HCT116 (cell line): ENCODE data around the gene SCGN.

Experiments
- CTCF ChIP-seq, 3 experiments: fragments of 200-600 bp in 1 of 3; sonication (generic) in 1 of 3; IDR thresholded peaks in 2 of 3; conservative IDR thresholded peaks in 1 of 3; 2 replicates each; pipeline ENCODE4 v1.5.1; 2012 to 2017; ENCODE audit warnings: low read depth in 2 of 3, low read length in 2 of 3, antibody characterized with exemption in 1 of 3, borderline replicate concordance in 1 of 3, control low read depth in 1 of 3, mild to moderate bottlenecking in 1 of 3, mixed read lengths in 1 of 3, mixed run types in 1 of 3, moderate library complexity in 1 of 3; ENCODE audit not compliant: insufficient read depth in 1 of 3
- EZH2 ChIP-seq: fragments of 200-600 bp; sonication (generic); IDR thresholded peaks from 2 replicates; pipeline ENCODE4 v1.6.1; 2017; ENCODE audit warnings: antibody characterized with exemption, mixed run types
- POLR2A ChIP-seq: IDR thresholded peaks from 2 replicates; pipeline ENCODE4 v1.7.0; 2011; ENCODE audit warnings: borderline replicate concordance; ENCODE audit not compliant: insufficient read depth, insufficient read length; ENCODE audit errors: extremely low read depth
- POLR2AphosphoS5 ChIP-seq: IDR thresholded peaks from 2 replicates; pipeline ENCODE4 v1.6.1; 2011; ENCODE audit warnings: mild to moderate bottlenecking, low read depth, low read length, moderate library complexity
- SP1 ChIP-seq: IDR thresholded peaks from 2 replicates; pipeline ENCODE4 v1.6.1; 2012; ENCODE audit warnings: low read depth
- TCF7L2 ChIP-seq: IDR thresholded peaks from 2 replicates; pipeline ENCODE4 v1.7.0; 2011; ENCODE audit warnings: borderline replicate concordance, inconsistent platforms; ENCODE audit not compliant: insufficient read depth, insufficient read length; ENCODE audit errors: extremely low read depth
- ZBTB33 ChIP-seq: IDR thresholded peaks from 2 replicates; pipeline ENCODE4 v1.6.1; 2011; ENCODE audit warnings: mild to moderate bottlenecking, low read length, moderate library complexity; ENCODE audit not compliant: insufficient replicate concordance; ENCODE audit errors: extremely low read depth

GRCh38 chr6:25630508-25631278 is 21.3 kb upstream of the SCGN start:
- no peak for TF ChIP-seq CTCF (IDR thresholded peaks at IDR 0.05 in 2 of 3, conservative IDR thresholded peaks at IDR 0.05 in 1 of 3; ENCODE audit: borderline replicate concordance in 1 of 3, insufficient read depth in 1 of 3, low read depth in 2 of 3, low read length in 2 of 3)
- no peak for TF ChIP-seq POLR2A
- no peak for TF ChIP-seq ZBTB33
- TF ChIP-seq TCF7L2 = no peak
- no peak for TF ChIP-seq POLR2AphosphoS5
- TF ChIP-seq EZH2 = no peak
- TF ChIP-seq SP1 = no peak
